AML-193 (cell line): ENCODE results near the gene DDTL.
"Not testable (repeated sequence)": the region's sequence is repeated elsewhere in the genome, so short reads cannot be mapped to it uniquely, and the experiment has no call there.

Experiments
- DNase-seq, 2 experiments: peaks; one replicate each; lab custom pipeline; 2025; lab: John Stamatoyannopoulos, UW

The DDTL gene

GRCh38 chr22:23970201-23970641 lies 3.5 kb downstream of the DDTL start:
- DNase-seq: no peak

GRCh38 chr22:23970816-23971486 lies 4.3 kb downstream of the DDTL start:
- DNase-seq: no peak

- DNase-seq: not testable (repeated sequence)
These were observed 5.2 kb downstream of the DDTL start for GRCh38 chr22:23971927-23972326.

- DNase-seq: not testable (repeated sequence)
These were observed 7.7 kb downstream of the DDTL start, which contains the start of gene DDT for GRCh38 chr22:23974345-23974744. DDT (minus strand) TSS chr22:23974441; CDS start chr22:23974414, 27 bp downstream.

- DNase-seq: not testable (repeated sequence)
These were observed 8.2 kb downstream of the DDTL start for GRCh38 chr22:23974836-23975352.

- DNase-seq: not testable (repeated sequence)
These were observed 10.6 kb downstream of the DDTL start for GRCh38 chr22:23977304-23977703.

GRCh38 chr22:23979557-23980240 lies 13.0 kb downstream of the DDTL start, which contains the start of gene GSTT2:
GSTT2 (plus strand) TSS chr22:23980134.
- not testable (repeated sequence) for DNase-seq

GRCh38 chr22:23980567-23980966 lies 13.9 kb downstream of the DDTL start:
- DNase-seq: not testable (repeated sequence)

- no peak for DNase-seq
These were observed 17.7 kb downstream of the DDTL start for GRCh38 chr22:23984430-23984829.

- not testable (repeated sequence) for DNase-seq
These were observed 19.4 kb downstream of the DDTL start for GRCh38 chr22:23986089-23986488.

- DNase-seq: not testable (repeated sequence)
These were observed 20.0 kb downstream of the DDTL start for GRCh38 chr22:23986538-23987178.

- DNase-seq: not testable (repeated sequence)
These were observed 23.0 kb downstream of the DDTL start for GRCh38 chr22:23989583-23990244.

- not testable (repeated sequence) for DNase-seq
These were observed 26.4 kb downstream of the DDTL start for GRCh38 chr22:23993080-23993479.

- not testable (repeated sequence) for DNase-seq
These were observed 27.0 kb downstream of the DDTL start for GRCh38 chr22:23993581-23994177.

GRCh38 chr22:23997092-23997491 lies 30.4 kb downstream of the DDTL start:
- DNase-seq: no peak

GRCh38 chr22:23999779-24000178 lies 33.1 kb downstream of the DDTL start:
- not testable (repeated sequence) for DNase-seq

- no peak for DNase-seq
These were observed 34.6 kb downstream of the DDTL start for GRCh38 chr22:24001314-24001713.

GRCh38 chr22:24002272-24002671 lies 35.6 kb downstream of the DDTL start:
- no peak for DNase-seq

GRCh38 chr22:24002851-24003250 lies 36.2 kb downstream of the DDTL start:
- no peak for DNase-seq

- no peak for DNase-seq
These were observed 37.2 kb downstream of the DDTL start for GRCh38 chr22:24003887-24004286.

GRCh38 chr22:24005201-24005600 lies 38.5 kb downstream of the DDTL start, which contains the start of gene GSTT4:
GSTT4 (minus strand) TSS chr22:24005453; CDS start chr22:24005356, 97 bp downstream.
- no peak for DNase-seq
